Measurements from ENCODE around the gene RSPRY1. TPM values are rescaled to one million over a fixed set of nuclear protein-coding genes. Genes with fewer than 3 reads are reported as not detected.

Gene RSPRY1
- 38.3 TPM in 2 replicates for total RNA-seq

DNA sequence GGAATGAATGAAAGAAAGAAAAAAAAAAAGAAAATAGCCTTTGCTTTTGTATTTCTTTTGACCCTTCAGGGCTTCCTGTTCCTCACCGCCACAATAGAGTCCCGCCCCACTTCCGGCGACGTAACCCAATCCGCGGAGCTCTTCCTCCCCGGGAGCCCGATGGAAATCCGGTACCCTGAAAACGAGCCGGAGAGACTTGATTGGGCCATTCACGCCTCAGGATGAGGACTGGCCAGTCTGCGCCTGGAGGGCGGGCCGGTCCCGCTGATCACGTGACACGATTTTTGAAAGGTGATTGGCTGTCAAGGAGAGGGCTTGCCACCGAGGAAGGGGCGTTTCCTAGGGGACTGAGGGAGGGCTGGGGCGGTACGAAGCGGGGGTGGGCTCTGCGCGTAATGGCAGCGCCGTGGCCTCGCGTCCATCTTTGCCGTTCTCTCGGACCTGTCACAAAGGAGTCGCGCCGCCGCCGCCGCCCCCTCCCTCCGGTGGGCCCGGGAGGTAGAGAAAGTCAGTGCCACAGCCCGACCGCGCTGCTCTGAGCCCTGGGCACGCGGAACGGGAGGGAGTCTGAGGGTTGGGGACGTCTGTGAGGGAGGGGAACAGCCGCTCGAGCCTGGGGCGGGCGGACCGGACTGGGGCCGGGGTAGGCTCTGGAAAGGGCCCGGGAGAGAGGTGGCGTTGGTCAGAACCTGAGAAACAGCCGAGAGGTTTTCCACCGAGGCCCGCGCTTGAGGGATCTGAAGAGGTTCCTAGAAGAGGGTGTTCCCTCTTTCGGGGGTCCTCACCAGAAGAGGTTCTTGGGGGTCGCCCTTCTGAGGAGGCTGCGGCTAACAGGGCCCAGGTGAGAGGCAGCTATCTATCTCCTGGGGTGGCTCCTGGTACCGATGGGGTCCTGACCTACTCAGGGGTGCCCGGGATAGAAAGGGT, at the start of gene RSPRY1, which contains the start of gene PSME3IP1:
TSS of gene RSPRY1 (plus strand) at position 385 of the 927 bp plus-strand sequence. CDS start 18,330 bp downstream, outside the sequence.
TSS of gene PSME3IP1 (minus strand) at position 95 of the 927 bp plus-strand sequence. CDS start 12,185 bp downstream, outside the sequence.
- intact Hi-C loops (cut with micrococcal nuclease), result loop anchor here (1.0 to 5.0 kb wide), 16 partner anchors 57 to 829 kb away; partner anchors contain the start of genes ARL2BP, CCDC102A, CIAPIN1 and COQ9

DNA sequence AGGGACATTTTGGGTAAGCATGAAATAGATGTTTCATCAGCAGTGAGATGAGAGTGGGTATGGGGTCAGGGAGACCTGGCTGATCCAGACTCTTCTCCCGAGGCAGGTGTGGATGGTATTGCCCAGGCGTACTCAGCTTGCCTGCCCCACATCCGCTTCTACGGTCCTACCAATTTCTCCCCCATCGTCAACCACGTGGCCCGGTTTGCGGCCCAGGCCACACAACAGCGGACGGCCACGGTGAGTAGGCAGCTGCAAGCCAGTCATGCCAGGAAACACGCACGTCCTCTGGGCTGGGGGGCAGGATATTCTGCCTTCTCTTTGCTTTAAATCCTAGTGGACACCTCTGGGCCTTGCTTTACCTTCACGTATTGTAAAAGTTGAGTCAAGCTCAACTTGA, 49.1 kb upstream of the RSPRY1 start:
- intact Hi-C loops (cut with micrococcal nuclease), result no loop called here

DNA sequence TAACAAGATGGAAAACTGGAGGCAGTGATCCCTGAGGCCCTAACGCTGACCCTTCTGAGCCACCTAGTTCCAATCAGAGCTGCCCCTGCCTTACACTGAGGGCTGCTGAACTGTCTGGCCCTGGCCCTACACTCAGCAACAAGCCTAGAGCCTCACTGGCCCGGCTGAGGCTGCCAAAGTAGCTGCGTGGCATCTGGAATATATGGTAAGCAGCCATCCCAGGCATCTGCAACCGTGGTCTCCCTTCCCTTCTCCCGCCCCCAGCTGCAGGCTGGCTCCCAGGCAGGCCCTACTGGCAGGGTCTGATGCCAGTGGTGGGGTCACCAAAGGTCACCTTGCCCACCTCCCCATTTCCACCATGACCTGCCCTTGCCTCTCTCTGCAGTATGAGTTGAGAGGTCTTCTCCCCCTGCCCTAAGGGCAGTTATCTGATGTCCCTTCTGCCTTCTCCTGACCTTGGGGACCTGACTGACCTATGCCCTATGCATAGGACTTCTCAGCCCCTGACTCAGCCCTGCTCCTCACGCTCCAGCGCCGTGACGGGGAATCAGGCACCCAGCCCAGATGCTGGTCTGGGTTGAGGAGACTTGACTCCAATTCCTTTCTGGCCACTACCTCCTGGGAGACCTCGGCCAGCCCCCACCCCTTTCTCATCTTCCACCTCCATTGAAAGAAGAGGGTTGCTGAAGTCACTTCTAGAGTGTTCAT, 48.4 kb upstream of the RSPRY1 start:
- intact Hi-C loops (cut with micrococcal nuclease), result no loop called here

DNA sequence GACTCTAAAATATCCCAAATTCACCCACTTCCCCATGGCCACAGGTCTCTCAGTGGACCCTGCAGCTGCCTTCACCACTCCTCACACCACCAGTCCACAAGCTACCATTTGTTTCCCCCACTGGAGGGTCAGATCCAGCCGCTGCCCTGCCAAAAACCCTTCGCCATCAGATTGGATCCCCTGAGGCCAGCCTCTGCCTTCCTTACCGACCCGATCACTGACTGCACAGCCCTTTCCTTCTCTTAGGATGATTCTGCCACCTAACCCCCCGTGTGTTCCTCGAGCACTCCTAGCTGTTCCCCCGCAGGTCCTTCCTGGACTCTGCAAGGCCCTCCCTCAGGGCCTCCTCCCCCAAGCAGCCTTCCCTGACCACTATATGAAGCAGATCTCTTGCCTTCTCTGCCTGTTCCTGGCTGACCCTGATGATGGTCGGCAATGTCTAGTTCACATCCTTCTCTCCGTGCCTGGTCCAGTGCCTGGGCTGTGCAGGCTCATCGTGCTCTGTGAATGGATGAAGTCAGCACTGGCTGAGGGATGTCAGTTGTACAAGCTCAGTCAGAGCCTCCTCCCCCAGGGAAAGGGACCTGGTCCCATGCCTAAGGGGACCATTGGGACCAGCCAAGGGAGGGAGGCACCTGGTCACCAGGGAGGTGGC, 47.7 kb upstream of the RSPRY1 start:
- intact Hi-C loops (cut with micrococcal nuclease), result no loop called here

DNA sequence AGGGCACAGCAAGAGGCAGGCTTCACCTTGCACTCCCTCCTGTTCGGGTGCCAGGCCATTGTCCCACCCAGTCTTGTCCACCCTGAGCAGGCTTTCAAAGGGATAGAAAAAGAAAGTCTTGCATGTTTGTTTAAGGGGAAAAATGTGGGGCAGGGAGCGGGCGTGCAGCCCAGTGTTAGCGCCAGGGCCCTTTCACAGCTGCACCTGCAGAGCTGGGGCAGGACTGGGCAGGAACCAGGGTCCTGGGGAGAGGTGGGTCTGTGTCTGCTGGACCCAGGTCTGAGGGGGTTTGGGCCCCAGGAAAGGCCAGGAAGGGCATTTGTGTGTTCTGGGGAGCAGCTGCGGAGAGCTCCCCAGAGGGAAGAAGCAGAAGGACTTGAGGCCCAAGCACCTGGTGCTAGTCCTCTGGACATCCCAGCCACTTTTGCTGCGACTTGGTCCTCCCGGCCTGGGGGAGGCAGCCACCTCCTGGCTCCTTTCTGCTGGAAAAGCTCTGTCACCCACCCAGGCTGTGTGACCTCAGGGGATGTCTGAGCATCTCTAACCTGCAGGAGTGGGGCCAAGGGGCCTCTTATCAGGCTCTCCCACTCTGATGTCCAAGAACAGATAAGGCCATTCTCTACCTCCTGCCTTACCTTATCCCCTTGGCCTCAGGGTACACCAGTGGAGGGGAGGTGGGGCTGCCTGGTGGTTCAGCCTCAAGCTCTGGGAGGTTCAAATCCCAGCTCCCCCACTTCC, 45.0 kb upstream of the RSPRY1 start:
- intact Hi-C loops (cut with micrococcal nuclease), result no loop called here

DNA sequence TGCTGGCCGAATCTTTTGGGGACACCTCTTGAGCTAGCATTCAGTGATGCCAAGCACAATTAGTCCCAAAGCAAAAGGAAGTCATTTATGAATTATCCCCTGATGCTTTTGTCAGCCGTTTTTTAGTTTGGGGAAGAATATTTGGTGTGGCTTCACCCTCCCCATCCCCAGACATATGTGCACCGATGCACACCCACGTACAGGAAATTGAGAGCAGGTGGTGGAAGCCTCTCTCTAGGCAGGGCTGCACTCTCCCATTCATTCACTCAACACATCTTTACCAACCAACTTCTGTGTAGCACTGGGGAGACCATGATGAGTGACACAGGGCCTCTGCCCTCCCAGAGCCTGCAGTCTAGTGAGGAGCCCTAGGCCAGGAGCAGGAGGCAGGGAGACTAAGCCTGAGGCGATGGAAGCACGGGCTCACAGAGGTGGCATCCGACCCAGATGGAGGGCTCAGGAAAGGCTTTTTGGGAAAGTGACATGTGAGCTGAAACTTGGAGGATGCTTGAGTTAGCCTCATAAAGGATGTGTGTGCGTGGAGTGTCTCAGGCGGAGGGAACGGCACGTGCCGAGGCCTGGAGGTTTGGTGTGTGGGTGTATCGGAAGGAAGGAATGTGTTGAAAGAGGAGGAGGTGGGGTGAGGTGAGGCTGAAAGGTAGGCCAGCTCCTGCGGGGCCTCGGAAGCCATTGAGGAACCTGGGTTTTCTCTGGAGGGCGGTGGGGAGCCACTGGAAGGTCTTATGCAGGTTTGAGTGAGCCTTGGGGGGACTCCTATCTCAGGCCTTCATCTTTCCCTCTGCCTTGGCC, 44.1 kb upstream of the RSPRY1 start:
- intact Hi-C loops (cut with micrococcal nuclease), result no loop called here

DNA sequence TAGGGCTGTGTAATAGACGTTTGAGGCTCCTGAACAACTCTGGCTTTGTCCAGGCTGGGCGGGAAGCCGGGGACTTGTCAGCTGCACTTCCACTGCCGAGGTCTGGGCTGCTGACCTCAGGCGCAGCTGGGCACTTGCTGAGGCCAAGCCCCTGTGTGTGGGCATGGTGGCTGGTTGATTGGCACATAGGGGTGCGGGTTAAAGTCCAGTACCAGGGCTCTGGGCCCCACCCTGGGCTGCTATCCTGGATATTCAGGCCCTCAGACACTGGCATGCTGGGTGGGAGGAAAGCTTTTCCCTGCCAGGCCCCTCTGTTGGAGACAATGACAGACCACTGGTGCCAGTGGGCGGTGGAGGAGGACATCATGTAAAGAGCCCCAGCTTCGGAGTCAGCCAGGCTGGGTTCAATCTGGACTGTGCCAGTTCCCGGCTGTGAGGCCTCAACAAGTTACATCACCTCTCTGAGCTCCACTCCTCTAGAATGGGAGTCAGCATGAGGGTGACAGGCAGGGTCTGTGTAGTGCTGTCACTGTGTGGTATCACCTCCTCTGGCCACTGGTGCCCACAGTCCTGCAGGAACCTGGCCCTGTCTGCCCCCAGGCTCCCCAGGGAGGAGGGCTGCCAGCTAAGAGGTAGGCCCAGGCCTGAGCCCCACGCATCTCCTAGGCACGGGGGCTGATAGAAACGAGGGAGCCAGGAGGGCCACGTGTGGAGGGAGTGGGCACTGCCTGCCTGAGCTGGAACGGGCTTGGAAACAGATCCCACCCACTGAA, 42.8 kb upstream of the RSPRY1 start:
- intact Hi-C loops (cut with micrococcal nuclease), result no loop called here

DNA sequence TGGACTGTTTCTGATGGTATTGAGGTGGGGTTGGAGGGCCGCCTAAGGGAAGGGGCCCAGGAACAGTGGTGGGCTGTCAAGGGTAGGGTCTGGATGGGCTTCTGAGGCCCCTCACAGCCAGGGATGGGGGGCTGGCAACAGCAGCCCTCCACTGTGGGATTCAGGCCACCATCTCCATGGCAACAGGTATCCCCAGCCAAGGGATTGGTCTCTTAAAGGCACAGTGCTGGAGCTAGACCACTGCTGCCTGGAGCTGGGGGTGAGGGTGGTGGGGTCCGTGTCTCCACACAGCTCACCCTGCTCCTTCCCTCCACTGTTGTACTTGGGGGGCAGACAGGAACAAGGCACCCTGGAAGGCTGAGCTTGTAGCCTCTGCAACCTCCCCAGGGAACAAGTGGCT, 42.1 kb upstream of the RSPRY1 start:
- intact Hi-C loops (cut with micrococcal nuclease), result no loop called here

DNA sequence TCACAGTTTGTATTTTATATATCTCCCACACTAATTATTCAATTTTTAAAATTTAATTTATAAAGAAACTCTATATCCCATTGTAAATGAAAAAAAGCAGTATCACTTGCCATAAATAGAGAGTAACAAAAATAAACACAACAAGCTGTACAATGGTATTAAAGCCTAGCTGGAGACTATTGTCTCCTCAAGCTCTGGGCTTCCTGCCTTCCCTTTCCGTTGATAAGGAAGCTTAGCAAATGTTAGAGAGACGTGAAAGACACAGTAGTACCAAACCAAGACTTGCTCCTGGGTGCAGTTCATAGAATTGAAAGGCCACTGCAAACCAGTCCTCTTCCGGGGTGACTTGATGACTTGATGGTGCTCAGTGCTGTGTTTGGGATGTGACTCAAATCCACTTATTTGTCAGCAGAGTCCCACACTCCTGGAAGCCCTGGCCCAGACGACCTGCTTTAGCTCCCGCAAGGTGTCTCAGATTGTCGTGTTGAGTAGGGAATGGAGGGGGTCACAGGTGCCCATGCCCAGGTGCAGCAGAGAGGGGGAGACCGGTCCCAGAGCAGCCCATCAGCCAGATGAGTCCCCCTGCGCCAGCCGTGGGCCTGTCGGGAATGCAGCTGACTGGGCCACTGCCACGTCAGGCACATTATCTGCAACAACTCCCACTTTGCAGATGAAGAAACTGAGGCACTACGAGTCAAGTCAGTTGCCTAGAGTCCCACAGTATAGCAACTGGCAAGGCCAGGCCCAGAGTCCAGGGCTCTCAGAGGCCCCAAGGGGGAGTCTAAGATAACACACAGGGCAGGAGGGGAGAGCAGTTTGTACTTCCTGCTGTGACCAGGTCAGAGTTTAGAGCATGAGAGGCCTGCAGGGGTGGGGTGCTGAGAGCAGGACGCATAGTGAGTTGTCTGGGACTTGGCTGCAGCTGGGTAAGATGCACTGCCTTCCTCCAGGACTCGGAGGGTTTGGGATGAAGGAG, 40.8 kb upstream of the RSPRY1 start:
- intact Hi-C loops (cut with micrococcal nuclease), result no loop called here

DNA sequence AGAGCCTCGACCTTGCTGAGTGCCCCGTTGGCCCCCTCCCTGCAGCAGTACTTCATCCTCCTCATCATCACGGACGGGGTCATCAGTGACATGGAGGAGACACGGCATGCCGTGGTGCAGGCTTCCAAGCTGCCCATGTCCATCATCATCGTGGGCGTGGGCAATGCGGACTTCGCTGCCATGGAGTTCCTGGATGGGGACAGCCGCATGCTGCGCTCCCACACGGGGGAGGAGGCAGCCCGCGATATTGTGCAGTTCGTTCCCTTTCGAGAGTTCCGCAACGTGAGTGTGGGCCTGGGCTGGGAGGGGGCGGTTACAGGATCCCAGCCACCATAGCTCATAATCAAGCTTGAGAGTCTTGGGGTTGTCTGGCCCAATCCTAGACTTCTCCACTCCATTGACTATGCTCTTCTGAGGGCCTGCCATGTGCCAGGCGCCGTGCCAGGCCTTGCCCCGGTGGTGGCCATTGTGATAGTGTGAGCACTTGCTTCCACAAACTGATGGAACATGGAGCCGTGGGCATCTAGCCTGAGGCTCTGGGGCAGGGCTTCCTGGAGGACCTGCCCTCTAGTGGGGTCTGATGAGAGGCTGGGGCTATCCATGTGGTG, 40.0 kb upstream of the RSPRY1 start:
- intact Hi-C loops (cut with micrococcal nuclease), result no loop called here

DNA sequence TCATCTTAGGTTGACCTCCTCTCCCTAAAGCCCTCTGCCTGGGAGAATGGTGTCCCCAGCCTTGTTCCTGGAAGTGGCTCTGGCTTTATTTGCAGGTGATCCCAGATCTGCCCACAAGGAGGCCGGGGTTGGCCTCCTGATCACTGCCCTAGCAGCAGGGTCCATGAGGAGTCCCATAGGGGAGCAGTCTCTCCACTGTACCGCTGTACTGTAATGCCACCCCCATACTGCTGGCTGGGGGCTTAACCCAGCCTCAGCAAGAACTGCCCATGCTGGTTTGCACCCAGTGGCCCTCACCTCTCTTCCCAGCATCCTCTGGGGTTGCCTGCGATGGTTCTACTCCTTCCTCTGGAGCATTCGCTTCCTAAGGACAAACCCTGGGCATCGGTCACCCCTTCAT, 39.4 kb upstream of the RSPRY1 start:
- intact Hi-C loops (cut with micrococcal nuclease), result no loop called here

DNA sequence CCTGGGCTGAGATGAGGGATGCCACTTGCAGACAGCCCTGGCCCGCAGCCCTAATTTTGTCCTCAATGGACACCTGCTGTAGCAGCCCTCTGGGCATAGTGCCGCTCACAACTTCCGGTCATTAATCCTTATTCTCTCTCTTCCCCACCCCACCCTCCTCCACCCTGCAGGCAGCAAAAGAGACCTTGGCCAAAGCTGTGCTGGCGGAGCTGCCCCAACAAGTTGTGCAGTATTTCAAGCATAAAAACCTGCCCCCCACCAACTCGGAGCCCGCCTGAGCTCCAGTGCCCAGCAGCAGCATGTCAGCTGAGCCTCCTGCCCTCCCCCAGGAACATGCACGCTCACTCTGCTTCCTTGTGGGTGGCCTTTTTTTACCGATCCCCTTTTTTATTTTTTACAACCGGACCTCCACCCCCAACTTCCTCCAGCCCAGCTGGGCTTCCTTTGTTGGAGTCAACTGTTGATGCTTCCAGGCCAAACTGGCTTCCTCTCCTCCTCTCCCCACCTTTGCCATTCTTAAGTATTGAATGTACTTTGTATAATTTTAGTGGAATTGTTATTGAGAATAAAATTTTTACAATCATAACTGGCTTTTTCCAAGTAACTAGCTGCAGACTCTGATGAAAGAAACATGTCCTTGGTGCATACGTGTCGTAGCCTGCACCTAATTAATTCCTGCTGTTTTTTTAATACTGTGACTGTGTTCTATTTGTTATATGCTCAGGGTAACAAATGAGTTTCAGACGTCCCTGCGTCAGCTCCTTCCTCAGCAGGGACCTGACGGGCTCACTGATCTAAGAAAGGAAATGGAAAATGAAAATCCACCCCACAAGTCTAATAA, 38.5 kb upstream of the RSPRY1 start:
- intact Hi-C loops (cut with micrococcal nuclease), result no loop called here

DNA sequence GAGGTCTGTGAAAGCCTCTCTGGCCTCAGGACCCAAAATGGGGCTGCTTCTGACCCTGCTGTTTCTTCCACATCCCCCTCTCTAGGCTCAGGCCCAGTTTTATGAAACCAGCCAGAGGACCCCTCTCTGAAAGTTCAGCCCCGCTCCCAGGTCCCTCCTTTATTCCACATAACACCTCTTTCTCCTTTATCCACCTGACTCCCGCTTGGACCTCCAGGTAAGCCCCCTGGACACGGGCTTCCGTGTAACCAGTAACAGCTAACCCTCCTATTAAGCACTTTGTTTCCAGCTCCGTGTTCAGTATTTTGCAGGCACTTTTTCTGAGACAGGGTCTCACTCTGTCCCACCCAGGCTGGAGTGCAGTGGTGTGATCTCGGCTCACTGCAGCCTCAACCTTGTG, 37.6 kb upstream of the RSPRY1 start:
- intact Hi-C loops (cut with micrococcal nuclease), result no loop called here

DNA sequence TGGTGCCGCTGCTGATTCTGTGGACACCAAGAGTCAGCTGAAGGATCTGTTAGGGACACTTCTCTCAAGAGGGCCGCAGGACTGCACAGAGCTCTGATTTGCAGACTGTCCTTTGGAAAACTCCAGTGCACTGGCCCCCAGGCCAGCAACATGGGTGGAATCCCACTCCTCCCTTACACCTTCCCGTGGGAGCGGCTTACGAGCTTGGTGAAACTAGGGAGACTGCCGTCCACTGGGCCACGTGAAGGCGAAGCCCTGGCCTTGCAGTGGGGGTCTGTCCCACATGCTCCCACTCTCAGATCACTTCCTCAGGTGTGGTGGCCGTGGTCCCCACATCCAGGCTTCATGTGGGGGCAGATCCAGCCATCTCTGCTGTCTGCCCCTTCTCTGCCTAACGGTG, 36.7 kb upstream of the RSPRY1 start:
- intact Hi-C loops (cut with micrococcal nuclease), result no loop called here

DNA sequence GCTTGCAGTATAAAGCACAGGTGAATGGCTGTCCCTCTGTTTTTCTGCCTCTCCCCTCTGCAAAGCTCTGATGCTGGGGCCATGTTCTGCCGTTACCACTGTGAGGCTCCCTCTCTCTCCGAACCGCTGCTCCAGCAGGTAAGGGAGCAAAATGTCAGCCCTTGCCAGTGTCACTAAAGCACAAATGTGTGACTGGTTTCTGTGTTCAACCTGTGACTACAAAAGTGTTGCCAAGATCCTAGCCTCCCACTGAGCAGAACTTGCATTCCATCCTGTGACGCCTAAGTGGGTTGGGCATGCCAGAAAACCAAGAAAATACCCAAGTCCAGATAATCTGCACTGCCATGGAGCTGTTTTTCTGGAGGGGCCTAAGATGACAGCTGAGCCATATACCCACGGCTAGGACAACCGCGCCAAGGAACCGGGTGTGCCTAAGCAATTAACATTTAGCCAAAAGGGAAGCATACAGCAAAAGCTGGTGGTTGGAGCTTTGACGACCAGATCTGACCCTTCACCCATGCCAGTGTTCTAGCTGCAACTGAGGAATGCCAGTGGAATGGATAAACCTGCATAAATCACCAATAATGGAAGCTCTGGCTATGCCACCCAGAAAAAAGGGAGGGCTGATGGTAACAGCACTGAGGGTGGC, 35.3 kb upstream of the RSPRY1 start:
- intact Hi-C loops (cut with micrococcal nuclease), result no loop called here

DNA sequence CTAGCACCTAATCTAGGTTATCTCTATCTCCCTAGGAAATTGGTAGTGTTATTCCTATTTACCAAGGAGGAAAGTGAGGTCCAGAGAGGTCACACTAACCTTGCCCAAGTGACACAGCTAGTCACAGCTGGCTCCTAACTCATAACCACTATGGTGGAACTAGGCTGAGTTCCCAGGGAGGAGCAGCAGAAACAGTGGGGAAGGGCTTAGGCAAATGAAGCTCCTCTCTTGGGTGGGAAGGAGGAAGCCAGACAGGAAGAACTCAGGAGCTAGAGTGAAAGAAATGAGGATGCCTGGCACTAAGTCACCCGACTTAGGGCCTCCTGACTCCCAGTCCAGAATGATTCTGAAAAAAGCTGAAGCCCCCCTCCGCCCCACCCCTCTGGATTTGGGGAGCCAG, 34.8 kb upstream of the RSPRY1 start:
- intact Hi-C loops (cut with micrococcal nuclease), result no loop called here
